Subcutaneous adipose tissue (tissue), 4 donors: ENCODE measurements around the gene IL4I1. TPM values are rescaled to one million over a fixed set of nuclear protein-coding genes. Genes with fewer than 3 reads are reported as not detected.

Experiments
- total RNA-seq, 4 donors: library from RNA; depleted of rRNA; stranded (reverse); fragments of >200 nt; gene quantifications; one replicate each; pipeline ENCODE4 v1.1.0, GENCODE V29; 2016
- TF ChIP-seq, protein P1 (sequence below): fragments of 450-650 bp; IDR thresholded peaks from one replicate; pipeline ENCODE4 v1.5.1; 2016; ENCODE audit warnings: low read depth, mild to moderate bottlenecking, control low read depth, antibody characterized with exemption, moderate library complexity

IL4I1 gene, protein sequence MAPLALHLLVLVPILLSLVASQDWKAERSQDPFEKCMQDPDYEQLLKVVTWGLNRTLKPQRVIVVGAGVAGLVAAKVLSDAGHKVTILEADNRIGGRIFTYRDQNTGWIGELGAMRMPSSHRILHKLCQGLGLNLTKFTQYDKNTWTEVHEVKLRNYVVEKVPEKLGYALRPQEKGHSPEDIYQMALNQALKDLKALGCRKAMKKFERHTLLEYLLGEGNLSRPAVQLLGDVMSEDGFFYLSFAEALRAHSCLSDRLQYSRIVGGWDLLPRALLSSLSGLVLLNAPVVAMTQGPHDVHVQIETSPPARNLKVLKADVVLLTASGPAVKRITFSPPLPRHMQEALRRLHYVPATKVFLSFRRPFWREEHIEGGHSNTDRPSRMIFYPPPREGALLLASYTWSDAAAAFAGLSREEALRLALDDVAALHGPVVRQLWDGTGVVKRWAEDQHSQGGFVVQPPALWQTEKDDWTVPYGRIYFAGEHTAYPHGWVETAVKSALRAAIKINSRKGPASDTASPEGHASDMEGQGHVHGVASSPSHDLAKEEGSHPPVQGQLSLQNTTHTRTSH
- total RNA-seq, result 1 to 10 TPM in 1 of 4 donors, under 1 TPM in 1, not detected in 2; 0.22 to 9.3 TPM

DNA sequence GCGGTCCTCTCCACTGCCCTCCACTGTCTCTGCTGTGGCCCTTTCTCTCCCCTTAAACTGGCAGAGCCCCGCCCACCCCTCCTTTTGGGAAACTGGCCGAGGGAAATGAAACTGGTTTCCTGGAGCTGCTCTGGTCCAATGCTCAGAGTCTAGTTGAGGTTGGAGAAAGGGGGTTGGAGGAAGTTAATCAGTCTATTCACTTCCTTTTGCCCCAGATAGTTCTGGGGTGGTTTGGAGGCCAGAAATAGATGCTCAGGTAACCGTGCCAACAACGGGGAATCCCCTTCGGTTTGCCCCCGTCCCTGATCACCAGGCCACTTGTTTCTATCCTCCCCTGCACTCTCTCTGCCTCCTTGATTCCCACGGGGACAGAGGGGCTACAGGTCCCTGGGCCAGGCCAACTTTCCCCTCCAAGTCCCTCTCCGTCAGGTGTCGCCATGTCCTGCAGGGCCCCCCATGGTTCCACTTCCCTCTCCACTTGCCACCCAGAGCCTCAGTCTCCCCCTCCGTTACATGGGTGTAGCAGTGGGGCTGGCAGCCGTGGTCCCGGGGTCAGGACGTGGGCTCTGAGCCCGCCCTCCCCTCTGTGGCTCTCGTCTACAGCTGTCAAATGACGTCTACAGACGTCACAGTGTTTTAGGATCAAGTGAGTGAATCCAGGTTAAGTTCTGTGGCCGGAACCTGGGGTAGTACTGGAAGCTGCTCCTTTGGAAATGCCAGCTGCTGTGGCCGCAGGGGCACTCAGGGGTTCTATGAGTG, at the start of gene IL4I1:
Gene IL4I1, minus strand, starts transcription at position 25 of the 759 bp plus-strand sequence. CDS start 727 bp downstream, outside the sequence.
- TF ChIP-seq, protein P1, sequence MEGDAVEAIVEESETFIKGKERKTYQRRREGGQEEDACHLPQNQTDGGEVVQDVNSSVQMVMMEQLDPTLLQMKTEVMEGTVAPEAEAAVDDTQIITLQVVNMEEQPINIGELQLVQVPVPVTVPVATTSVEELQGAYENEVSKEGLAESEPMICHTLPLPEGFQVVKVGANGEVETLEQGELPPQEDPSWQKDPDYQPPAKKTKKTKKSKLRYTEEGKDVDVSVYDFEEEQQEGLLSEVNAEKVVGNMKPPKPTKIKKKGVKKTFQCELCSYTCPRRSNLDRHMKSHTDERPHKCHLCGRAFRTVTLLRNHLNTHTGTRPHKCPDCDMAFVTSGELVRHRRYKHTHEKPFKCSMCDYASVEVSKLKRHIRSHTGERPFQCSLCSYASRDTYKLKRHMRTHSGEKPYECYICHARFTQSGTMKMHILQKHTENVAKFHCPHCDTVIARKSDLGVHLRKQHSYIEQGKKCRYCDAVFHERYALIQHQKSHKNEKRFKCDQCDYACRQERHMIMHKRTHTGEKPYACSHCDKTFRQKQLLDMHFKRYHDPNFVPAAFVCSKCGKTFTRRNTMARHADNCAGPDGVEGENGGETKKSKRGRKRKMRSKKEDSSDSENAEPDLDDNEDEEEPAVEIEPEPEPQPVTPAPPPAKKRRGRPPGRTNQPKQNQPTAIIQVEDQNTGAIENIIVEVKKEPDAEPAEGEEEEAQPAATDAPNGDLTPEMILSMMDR, result no peak

DNA sequence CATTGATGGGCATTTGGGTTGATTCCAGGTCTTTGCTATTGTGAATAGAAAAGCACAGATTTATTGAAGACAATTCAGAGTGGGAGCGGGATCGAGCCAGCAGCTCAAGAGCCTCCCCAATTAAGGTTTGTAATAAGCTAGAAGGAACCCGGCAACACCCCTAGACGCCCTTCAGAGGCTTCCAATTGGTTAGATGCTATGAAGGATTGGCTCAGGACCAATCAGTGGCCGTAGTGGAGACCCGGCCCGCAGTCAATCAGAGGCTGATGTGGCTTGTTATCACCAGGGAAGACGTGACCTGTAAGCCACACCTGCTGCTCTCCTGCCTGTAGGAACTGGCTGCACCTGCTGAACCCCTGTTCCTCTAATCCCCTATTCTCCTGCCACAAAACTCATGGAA, 49.7 kb upstream of the IL4I1 start:
- TF ChIP-seq, protein P1, result no peak

DNA sequence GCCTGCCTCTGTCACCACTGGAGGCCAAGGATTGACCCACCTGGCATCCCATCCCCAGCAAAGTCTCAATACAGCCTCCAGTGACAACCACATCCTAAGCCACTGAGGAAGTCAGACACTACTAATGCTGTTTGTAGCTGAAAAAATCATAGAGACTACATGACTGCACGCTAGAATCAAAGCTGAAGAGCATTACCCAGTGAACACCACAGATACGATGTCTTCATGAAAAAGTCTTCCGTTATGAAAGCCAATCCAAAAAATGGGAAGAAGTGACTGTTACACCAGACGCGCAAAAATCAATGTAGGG, 43.8 kb upstream of the IL4I1 start:
- TF ChIP-seq, protein P1, result no peak

DNA sequence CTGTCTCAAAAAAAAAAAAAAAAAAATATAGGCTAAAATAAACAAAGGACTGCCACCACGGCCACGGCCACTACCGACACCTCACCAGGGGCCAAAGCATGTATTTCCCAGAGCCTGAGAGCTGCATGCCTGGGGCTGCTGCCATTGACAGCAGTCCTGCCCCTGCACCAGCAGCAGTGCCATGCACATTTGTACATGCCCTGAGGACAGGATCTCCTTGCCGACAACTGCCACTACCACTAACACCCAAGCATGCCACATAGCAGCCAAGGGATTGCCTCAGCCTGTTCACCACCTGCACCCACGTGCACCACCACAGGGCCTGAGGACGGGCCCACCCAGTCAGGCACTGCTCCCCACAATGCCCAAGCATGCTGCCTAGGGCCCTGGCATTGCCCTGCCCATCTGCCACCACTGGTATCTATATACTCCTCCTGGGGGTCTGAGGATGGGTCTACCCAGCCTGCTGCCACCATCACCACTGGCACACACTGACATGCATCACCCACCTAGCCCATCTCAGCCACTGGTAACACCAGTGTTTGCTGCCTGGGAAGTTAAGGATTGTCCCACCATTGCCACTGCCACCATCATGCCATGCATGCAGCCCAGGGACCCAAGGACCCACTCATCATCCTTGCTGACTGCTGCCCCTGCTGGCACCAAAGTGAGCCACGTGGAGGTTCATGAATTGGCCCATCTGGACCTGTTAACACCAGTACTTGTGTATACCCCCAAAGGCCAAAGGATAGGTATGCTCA, 43.2 kb upstream of the IL4I1 start:
- TF ChIP-seq, protein P1, result no peak

DNA sequence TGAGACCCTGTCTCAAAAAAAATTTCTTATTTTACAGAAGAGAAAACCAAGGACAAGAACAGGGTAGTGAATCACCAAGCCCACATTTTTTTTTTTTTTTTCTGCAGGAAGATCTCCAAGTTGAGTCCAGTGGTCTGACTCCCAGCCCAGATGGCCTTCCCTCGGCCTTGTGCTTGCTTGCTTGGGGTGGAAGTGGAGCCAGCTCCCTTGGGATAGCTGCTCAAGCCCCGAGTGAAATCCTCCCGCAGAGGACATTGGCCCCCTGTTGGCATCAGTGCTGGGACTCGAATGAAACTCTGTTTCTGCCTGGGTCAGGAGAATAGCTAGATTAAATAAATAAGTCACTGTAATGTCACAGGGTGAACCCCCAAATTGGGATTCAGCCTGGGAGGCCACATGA, 42.0 kb upstream of the IL4I1 start:
- TF ChIP-seq, protein P1, result no peak

DNA sequence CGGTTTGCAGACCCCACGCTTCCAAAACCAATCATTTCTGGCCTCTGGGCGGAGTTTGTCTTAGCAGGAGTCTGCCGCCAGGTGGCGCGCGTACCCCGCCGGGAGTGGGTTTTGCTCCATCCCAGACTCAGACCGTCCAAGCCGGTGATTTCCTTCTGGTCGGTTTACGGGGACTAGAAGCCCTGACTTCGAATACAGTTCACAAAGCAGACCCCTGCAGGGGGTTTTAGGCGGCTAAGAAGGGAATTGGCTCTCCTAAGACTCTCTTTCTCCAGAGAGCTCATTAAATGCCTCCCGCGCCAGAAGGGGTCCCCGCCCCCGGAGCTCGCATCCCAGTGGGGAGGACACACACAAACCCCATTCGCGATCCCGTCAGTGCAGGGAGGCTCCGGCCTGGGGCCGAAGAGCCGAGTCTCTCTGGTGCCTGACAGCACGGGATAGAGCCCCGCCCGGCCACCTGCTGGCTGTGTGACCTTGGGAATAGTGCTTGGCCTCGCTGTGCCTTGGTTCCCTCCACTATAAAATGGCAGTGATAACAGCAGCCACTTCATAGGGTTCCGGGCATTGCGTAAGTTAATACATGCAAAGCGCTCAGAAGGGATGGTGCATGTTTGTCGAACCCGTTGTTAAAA, 41.2 kb upstream of the IL4I1 start:
- TF ChIP-seq, protein P1, result no peak
